GM19240 (cell line): ENCODE data around the gene CCDC91.
"Not testable (repeated sequence)": the region's sequence is repeated elsewhere in the genome, so short reads cannot be mapped to it uniquely, and the experiment has no call there.

Experiments
- DNase-seq: peaks from one replicate; pipeline ENCODE4 v3.0.0; 2011; ENCODE audit warnings: low spot score; ENCODE audit not compliant: insufficient read length

The CCDC91 gene

GRCh38 chr12:28180786-28181185 is 9.5 kb upstream of the CCDC91 start:
- no peak for DNase-seq

GRCh38 chr12:28184375-28184774 is 5.9 kb upstream of the CCDC91 start:
- no peak for DNase-seq

GRCh38 chr12:28186500-28186899 is 3.8 kb upstream of the CCDC91 start:
- no peak for DNase-seq

GRCh38 chr12:28189784-28190320 is 404 bp upstream of the CCDC91 start:
- DNase-seq: no peak

- DNase-seq: no peak
Measured at GRCh38 chr12:28191051-28192048, 1.1 kb downstream of the CCDC91 start.

- DNase-seq: no peak
Measured at GRCh38 chr12:28192125-28192524, 1.9 kb downstream of the CCDC91 start.

- not testable (repeated sequence) for DNase-seq
Measured at GRCh38 chr12:28194621-28195020, 4.4 kb downstream of the CCDC91 start.

GRCh38 chr12:28201136-28201535 is 10.9 kb downstream of the CCDC91 start:
- not testable (repeated sequence) for DNase-seq

- no peak for DNase-seq
Measured at GRCh38 chr12:28202374-28203130, 12.3 kb downstream of the CCDC91 start.

GRCh38 chr12:28209782-28210181 is 19.5 kb downstream of the CCDC91 start:
- no peak for DNase-seq

GRCh38 chr12:28212182-28212581 is 21.9 kb downstream of the CCDC91 start:
- DNase-seq: no peak

GRCh38 chr12:28215021-28215420 is 24.8 kb downstream of the CCDC91 start:
- no peak for DNase-seq

- DNase-seq: no peak
Measured at GRCh38 chr12:28216016-28216415, 25.8 kb downstream of the CCDC91 start.

GRCh38 chr12:28217805-28218204 is 27.5 kb downstream of the CCDC91 start:
- DNase-seq: no peak

GRCh38 chr12:28218875-28219274 is 28.6 kb downstream of the CCDC91 start:
- no peak for DNase-seq

GRCh38 chr12:28219827-28220226 is 29.6 kb downstream of the CCDC91 start:
- DNase-seq: no peak

GRCh38 chr12:28222081-28222700 is 31.9 kb downstream of the CCDC91 start:
- DNase-seq: no peak

- DNase-seq: no peak
Measured at GRCh38 chr12:28223025-28223554, 32.8 kb downstream of the CCDC91 start.

- DNase-seq: no peak
Measured at GRCh38 chr12:28223858-28224257, 33.6 kb downstream of the CCDC91 start.

GRCh38 chr12:28226705-28227104 is 36.4 kb downstream of the CCDC91 start:
- no peak for DNase-seq

- no peak for DNase-seq
Measured at GRCh38 chr12:28227251-28227650, 37.0 kb downstream of the CCDC91 start.
